GM18498 (cell line): ENCODE measurements around the gene TXNL4A.
A peak's percentile ranks its signal among the peaks of the same experiment; 100 is the strongest.
"Not testable (repeated sequence)": the region's sequence is repeated elsewhere in the genome, so short reads cannot be mapped to it uniquely, and the experiment has no call there.

ENCODE experiments used
- ATAC-seq: cut with Tn5 transposase; IDR thresholded peaks from one replicate; pipeline ENCODE4 v1.9.1; 2021; ENCODE audit warnings: mild to moderate bottlenecking, moderate library complexity; ENCODE audit not compliant: unreplicated experiment

The TXNL4A gene

DNA sequence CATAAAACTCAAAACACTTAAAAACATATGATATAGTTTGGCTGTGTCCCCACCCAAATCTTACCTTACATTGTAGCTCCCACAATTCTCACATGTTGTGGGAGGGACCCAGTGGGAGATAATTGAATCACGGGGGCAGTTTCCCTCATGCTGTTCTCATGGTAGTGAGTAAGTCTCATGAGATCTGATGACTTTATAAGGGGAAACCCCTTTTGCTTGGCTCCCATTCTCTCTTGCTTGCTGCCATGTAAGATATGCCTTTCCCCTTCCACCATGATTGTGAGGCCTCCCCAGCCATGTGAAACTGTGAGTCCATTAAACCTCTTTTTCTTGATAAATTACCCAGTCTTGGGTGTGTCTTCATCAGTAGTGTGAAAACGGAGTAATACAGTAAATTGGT is 11.3 kb upstream of the TXNL4A start:
- not testable (repeated sequence) for ATAC-seq

GRCh38 chr18:79991494-79991893 is 3.1 kb upstream of the TXNL4A start:
- ATAC-seq: no peak

GRCh38 chr18:79989195-79989497 is 783 bp upstream of the TXNL4A start:
- no peak for ATAC-seq

DNA sequence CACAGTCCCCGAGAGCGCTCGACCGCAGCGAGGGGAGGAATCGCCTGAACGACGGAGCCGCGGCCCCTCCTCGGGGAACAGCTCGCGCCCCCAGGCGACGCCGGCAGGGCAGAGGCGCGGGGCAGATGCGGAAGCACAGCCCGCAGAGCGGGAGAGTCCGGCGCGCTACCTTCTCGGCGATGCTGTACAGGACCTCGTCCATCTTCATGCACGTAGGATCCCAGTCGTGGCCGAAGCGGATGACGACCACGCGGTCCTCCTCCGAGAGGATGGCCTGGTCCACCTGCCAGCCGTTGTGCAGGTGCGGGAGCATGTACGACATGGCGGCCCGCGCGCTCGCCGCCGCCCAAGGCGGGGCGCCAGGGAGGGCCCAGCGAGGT is 302 bp downstream of the TXNL4A start:
- peak; percentile 67 for ATAC-seq

DNA sequence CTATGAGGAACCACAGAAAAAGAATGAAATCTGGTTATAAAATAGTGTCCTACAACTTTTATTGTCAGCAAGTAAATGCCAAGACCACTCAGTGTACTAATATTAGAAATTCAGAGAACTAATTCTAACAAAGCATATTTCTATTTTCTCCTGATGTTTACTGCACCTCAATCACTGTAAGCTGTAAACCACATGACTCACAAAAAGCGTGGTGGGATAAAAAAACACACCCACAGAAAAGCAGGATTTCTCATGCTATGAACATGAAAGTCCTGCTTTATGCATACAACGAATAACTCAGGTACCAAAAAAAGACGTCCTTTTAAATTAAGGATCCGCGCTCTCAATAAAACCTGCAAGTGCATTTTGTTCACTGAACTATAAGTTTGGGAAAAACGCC is 797 bp downstream of the TXNL4A start:
- no peak for ATAC-seq

GRCh38 chr18:79986726-79987125 is 1.6 kb downstream of the TXNL4A start:
- ATAC-seq: no peak

DNA sequence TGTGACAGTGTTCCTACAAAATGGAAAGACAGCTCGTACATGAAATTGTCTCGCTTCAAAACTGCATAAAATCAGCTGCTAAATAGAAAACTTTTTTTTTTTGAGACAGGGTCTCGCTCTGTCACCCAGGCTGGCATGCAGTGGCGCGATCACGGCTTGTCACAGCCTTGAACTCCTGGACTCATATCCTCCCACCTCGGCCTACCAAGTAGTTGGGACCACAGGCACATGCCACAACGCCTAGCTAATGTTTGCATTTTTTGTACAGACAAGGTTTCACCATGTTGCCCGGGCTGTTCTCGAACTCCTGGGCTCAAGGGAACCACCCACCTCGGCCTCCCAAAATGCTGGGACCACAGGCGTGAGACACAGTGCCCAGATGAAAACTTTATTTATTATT is 3.2 kb downstream of the TXNL4A start:
- no peak for ATAC-seq

GRCh38 chr18:79983793-79984192 is 4.6 kb downstream of the TXNL4A start:
- ATAC-seq: no peak

- ATAC-seq: no peak
Measured at GRCh38 chr18:79983253-79983652, 5.1 kb downstream of the TXNL4A start.

DNA sequence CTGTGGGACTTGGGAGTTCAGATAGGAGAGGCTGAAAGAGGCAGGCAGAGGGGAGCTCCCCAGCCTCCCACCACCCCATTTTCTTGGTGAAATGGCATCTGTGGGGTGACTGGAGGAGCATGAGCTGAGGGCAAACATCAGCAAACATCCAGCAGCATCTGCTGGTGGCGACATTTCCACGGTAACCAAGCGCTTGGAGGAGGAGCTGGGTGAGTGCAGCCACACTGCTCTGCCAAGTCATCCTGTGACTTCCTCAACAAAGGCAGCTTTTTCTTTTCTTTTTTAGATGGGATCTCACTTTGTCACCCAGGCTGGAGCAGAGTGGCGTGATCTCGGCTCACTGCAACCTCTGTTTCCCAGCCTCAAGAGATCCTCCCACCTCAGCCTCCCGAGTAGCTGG is 5.6 kb downstream of the TXNL4A start:
- ATAC-seq: no peak

DNA sequence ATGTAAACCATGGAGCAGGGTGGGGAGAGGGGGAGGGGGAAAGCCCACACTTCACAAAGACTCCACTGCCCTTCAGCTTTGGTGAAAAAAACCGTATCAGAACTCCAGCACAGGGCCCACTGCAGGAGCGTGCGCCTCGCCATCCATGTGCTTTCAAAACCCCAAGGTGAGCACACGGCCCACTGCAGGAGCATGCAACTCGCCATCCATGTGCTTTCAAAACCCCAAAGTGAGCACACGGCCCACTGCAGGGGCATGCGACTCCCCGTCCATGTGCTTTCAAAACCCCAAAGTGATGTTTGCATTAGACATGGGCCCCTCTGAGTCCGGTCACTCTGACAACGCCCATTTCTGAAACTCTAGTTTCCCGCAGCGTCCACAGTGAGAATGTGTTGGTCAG is 7.8 kb downstream of the TXNL4A start:
- no peak for ATAC-seq

GRCh38 chr18:79979843-79980242 is 8.5 kb downstream of the TXNL4A start:
- ATAC-seq: no peak

DNA sequence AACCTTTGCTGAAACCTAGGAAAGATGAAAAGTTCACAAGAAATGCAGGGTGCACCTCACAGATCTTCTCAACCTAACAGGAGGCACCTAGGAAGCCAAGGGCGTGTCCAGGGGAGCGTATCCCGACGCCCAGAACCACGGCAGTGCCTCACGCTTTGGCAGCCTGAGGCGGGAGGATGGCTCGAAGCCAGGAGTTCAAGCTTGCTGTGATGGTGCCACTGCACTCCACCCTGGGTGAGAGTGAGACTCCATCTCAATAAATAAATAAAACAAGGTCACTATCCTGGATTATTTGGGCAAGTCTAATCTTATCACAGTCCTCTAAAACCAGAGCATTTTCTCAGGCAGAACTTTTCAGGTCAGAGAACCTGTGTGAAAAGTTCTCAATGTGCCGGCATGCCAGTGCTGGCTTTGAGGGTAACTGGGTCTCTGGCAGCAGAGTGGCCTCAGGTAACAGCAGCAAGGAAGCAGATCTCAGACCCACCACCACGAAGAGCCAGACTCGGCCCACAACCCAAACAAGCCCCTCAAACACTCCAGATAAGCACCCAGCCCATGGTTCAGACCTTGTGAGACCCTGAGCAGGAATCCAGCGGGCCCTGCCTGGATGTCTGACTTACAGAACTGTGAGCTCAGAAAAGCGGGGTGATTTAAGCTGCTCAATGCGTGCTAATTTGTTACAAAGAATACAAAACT is 12.2 kb downstream of the TXNL4A start:
- ATAC-seq: no peak

GRCh38 chr18:79975043-79975442 is 13.3 kb downstream of the TXNL4A start:
- no peak for ATAC-seq

DNA sequence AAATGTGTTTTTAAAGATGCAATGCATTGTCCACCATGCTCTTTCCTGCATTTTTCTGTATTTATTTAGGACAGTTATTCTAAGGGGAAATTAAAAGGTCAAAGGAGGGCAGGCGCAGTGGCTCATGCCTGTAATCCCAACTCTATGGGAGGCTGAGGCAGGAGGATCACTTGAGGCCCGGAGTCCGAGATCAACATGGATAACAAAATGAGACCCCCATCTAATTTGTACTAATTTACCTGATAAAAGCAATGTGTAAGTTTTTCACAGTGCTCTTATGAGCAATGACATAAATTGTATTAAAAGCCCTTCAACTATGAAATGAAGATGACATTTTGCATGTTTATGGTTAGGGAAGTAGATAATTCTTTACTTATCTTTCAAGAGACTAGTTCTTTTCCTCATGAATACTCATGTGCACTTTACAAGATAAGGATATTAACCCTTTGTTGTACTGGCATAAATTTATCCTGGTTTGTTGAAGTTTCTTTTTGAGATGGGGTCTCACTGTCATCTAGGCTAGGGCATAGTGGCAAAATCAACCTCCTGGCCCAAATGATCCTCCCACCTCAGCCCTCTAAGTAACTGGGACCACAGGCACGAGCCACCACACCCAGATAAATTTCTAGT is 14.2 kb downstream of the TXNL4A start:
- ATAC-seq: no peak

DNA sequence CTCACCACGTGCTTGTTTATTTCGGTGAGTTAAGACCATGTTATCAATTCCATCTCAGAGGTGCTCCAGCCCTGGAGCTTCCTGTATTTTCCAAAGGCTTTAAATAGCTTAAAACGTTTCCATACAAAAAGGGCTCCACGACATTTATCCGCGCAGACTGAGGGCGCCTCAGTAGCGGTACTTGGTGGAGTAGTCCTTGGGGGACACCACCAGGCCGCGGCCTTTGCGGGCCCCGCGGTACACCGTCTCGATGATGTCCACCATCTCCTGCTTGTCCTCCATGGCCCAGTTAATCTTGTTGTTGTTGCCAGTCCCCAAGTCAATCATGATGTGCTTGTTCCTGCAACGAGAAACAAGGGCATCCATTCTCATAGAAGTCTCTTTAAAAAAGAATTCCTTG is 14.8 kb downstream of the TXNL4A start:
- ATAC-seq: no peak

GRCh38 chr18:79972720-79973119 is 15.6 kb downstream of the TXNL4A start:
- ATAC-seq: no peak

- no peak for ATAC-seq
Measured at GRCh38 chr18:79971986-79972385, 16.4 kb downstream of the TXNL4A start.

DNA sequence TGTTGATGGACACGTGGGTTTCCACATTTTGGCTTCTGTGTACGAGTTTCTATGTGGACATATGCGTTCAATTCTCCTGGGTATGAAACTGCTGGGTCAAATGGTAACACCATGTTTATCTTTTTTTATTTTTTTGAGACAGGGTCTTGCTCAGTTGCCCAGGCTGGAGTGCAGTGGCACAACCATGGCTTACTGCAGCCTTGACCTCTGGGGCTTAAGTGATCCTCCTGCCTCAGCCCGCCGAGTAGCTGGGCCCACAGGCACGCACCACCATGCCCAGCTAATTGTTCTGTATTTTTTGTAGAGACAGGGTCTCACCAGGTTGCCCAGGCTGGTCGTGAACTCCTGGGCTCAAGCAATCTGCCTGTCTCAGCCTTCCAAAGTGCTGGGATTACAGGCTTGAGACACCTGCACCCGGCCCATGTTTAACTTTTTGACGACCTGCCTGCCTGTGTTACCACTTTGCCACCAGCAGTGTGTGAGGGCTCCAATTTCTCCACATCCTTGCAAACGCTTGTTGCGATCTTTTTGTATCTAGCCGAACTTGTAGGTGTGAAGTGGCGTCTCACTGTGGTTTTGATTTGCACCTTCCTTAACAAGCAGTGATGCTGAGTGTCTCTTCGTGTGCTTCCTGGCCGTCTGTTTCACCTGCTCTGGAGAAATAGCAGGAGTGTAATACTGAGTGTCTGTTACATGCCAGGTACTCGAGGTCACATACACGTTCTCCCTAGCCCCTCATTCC is 17.0 kb downstream of the TXNL4A start:
- ATAC-seq: no peak

DNA sequence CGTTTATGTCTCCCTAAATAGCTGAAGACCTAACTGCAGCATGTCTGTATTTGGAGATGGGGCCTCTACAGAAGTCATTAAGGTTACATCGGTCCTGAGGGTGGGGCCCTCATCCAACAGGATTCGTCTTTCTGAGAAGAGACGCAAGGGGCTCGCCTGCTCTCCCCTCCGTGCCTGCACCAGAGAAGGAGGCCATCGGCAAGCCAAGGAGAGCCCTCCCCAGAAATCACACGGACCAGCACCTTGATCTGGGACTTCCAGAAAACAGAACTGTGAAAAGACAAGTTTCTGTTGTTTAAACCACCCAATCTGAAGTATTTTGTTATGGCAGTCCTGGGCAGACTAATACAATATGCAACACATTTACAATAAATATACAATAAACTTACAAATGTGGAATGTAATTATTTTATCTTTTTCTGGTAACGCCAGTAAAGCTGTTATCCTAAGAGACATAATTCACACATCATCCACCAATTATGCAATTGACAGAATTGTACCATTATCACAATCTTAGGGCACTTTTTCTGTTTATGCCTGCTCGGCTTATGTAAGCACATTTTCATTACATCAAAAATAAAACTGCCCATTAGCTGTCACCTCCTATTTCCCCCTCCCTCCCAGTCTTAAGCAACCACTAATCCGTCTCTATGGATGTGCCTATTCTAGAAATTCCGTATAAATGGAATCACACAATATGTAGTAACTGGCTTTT is 17.8 kb downstream of the TXNL4A start:
- ATAC-seq: no peak

GRCh38 chr18:79965119-79965902 is 23.1 kb downstream of the TXNL4A start:
- no peak for ATAC-seq
